CD4-positive, alpha-beta memory T cell (primary cell): ENCODE results near the gene GULP1. TPM values are rescaled to one million over a fixed set of nuclear protein-coding genes. Genes with fewer than 3 reads are reported as not detected.
A peak's percentile ranks its signal among the peaks of the same experiment; 100 is the strongest.
"Not testable (repeated sequence)": the region's sequence is repeated elsewhere in the genome, so short reads cannot be mapped to it uniquely, and the experiment has no call there.

ENCODE experiments used
- CTCF ChIA-PET: fragments of 350-600 bp; sonication (Branson Sonifier 250); formaldehyde crosslinking; loops from one replicate; lab custom pipeline; 2021; ENCODE audit warnings: inconsistent platforms; ENCODE audit not compliant: partially characterized antibody; lab: Charles Lee
- POLR2A ChIA-PET: fragments of 350-600 bp; sonication (Branson Sonifier 250); formaldehyde crosslinking; loops from one replicate; lab custom pipeline; 2021; ENCODE audit not compliant: partially characterized antibody; lab: Charles Lee
- DNase-seq, 5 donors: peaks; one replicate each; pipeline versions ENCODE4 v3.0.0 to v3.0.0-alpha.2; 2020 to 2022; ENCODE audit warnings: mixed read lengths in 1 of 5
- H3K27ac ChIP-seq: one replicate; pipeline ENCODE4 v1.7.0; 2013; ENCODE audit warnings: low read depth, low read length
- H3K27me3 ChIP-seq: 2 replicates; pipeline ENCODE4 v1.7.0; 2013; ENCODE audit warnings: mild to moderate bottlenecking, low read length, moderate library complexity; ENCODE audit not compliant: insufficient read depth
- H3K36me3 ChIP-seq: 2 replicates; pipeline ENCODE4 v1.7.0; 2013; ENCODE audit warnings: mild to moderate bottlenecking, low read length, moderate library complexity; ENCODE audit not compliant: insufficient read depth
- H3K4me1 ChIP-seq: 2 replicates; pipeline ENCODE4 v1.7.0; 2013; ENCODE audit warnings: mild to moderate bottlenecking, low read length, moderate library complexity; ENCODE audit not compliant: insufficient read depth
- H3K4me3 ChIP-seq, 2 donors: one replicate each; pipeline ENCODE4 v1.7.0; 2013; ENCODE audit warnings: low read length in 2 of 2, mild to moderate bottlenecking in 1 of 2
- H3K9me3 ChIP-seq, 2 donors: one replicate each; pipeline ENCODE4 v1.7.0; 2013; ENCODE audit warnings: low read length in 2 of 2, control low read depth in 1 of 2; ENCODE audit not compliant: control insufficient read depth in 1 of 2
- H3K27ac Mint-ChIP-seq, 7 donors: one replicate each; pipeline ENCODE4 v1.8.0; 2020 to 2021; ENCODE audit warnings: mixed read lengths in 7 of 7, mild to moderate bottlenecking in 6 of 7, inconsistent platforms in 3 of 7, moderate library complexity in 3 of 7
- H3K27me3 Mint-ChIP-seq, 2 donors: one replicate each; pipeline ENCODE4 v1.8.0; 2020 to 2021; ENCODE audit warnings: mixed read lengths in 2 of 2
- H3K36me3 Mint-ChIP-seq, 2 donors: one replicate each; pipeline ENCODE4 v1.8.0; 2020 to 2021; ENCODE audit warnings: mixed read lengths in 2 of 2, inconsistent platforms in 1 of 2, mild to moderate bottlenecking in 1 of 2
- H3K4me1 Mint-ChIP-seq, 4 donors: one replicate each; pipeline ENCODE4 v1.8.0; 2020 to 2021; ENCODE audit warnings: mixed read lengths in 4 of 4, mild to moderate bottlenecking in 1 of 4
- H3K4me3 Mint-ChIP-seq, 8 donors: one replicate each; pipeline ENCODE4 v1.8.0; 2020 to 2021; ENCODE audit warnings: mixed read lengths in 8 of 8, mild to moderate bottlenecking in 7 of 8, moderate library complexity in 6 of 8, inconsistent platforms in 3 of 8
- H3K9me3 Mint-ChIP-seq, 8 donors: one replicate each; pipeline ENCODE4 v1.8.0; 2020 to 2021; ENCODE audit warnings: mixed read lengths in 8 of 8, mild to moderate bottlenecking in 5 of 8, inconsistent platforms in 3 of 8, moderate library complexity in 1 of 8
- intact Hi-C: fragments of 100-400 bp; cut with micrococcal nuclease; formaldehyde crosslinking; loops from one replicate; pipeline ENCODE4 v1.15.1; 2023
- polyA plus RNA-seq, 2 donors: library from polyadenylated mRNA; unstranded; fragments of 300-500 nt; fragmentation: Illumina TruSeq; gene quantifications; one replicate each; pipeline ENCODE4 v1.2.3, GENCODE V29; 2021
- total RNA-seq, 2 experiments: library from RNA; stranded (reverse); gene quantifications; one replicate each; pipeline ENCODE4 v1.2.3, GENCODE V29; 2021

GULP1 gene
- total and polyA plus RNA-seq, 4 experiments from 2014 or later: not detected

DNA sequence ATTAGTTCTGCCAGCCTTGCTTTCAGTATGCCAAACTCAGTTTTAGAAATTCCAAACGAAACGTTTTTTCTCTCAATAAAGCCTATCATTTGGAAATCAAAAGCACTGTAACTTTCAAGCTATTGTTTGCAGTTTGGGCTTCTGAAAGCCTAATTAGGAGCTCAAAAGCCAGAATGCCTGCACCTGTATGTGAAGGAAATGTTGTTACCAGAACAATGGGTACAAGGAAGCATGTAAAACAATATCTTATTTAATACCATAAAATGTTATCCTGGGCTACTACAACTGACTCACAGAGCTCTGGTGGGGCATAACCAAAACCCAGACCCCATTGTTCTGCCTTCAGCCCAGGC lies 12.6 kb upstream of the GULP1 start:
- DNase-seq: no peak
- no peaks in the 10 kb centered on the region for H3K27me3 ChIP-seq
- H3K9me3 ChIP-seq: no peaks in the 10 kb centered on the region
- Mint-ChIP-seq H3K36me3 (no peaks in the 10 kb centered on the region), H3K4me3 (no peak overlapping the region), H3K27me3 (no peaks in the 10 kb centered on the region), H3K9me3 (peaks cover 0 to 7% (median 0%) of the 10 kb centered on the region in 8 donors), H3K4me1 (no peaks in the 10 kb centered on the region), H3K27ac (no peak overlapping the region)
- no peak overlapping the region for H3K4me3 ChIP-seq
- CTCF ChIA-PET: no interaction called here
- intact Hi-C loops: no loop called here
- H3K36me3 ChIP-seq: no peaks in the 10 kb centered on the region
- H3K4me1 ChIP-seq: no peaks in the 10 kb centered on the region
- no peak overlapping the region for H3K27ac ChIP-seq
- POLR2A ChIA-PET: no interaction called here

- Histone ChIP-seq H3K27me3 (no peaks in the 10 kb centered on the region), H3K36me3 (no peaks in the 10 kb centered on the region), H3K9me3 (no peaks in the 10 kb centered on the region), H3K27ac (no peak overlapping the region), H3K4me1 (no peaks in the 10 kb centered on the region), H3K4me3 (no peak overlapping the region)
- no peak for DNase-seq
- H3K9me3 Mint-ChIP-seq: peaks cover 0 to 7% (median 0%) of the 10 kb centered on the region in 8 donors
- H3K4me1 Mint-ChIP-seq: no peaks in the 10 kb centered on the region
- no peaks in the 10 kb centered on the region for H3K36me3 Mint-ChIP-seq
- intact Hi-C loops: no loop called here
- no peaks in the 10 kb centered on the region for H3K27me3 Mint-ChIP-seq
- ChIA-PET POLR2A (no interaction called here), CTCF (no interaction called here)
- no peak overlapping the region for H3K27ac Mint-ChIP-seq
- no peak overlapping the region for H3K4me3 Mint-ChIP-seq
These were observed 10.9 kb upstream of the GULP1 start for GRCh38 chr2:188280811-188281222.

DNA sequence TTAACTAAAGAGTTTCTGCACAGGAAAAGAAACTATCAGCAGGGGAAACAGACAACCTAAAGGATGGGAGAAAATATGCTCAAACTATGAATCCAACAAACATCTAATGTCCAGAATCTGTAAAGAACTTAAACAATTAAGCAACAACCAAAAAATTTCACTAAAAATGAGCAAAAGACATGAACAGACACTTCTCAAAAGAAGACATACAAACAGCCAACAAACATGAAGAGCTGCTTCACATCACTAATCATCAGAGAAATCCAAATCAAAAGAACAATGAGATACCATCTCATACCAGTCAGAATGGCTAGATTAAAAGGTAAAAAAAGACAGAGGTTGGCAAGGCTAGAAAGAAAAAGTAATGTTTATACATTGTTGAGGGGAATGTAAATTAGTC lies 8.8 kb upstream of the GULP1 start:
- Mint-ChIP-seq H3K4me3 (no peak overlapping the region), H3K27ac (no peak overlapping the region), H3K27me3 (no peaks in the 10 kb centered on the region), H3K36me3 (no peaks in the 10 kb centered on the region), H3K4me1 (no peaks in the 10 kb centered on the region), H3K9me3 (peaks cover 0 to 7% (median 2%) of the 10 kb centered on the region in 8 donors)
- POLR2A ChIA-PET: no interaction called here
- Histone ChIP-seq H3K27me3 (no peaks in the 10 kb centered on the region), H3K36me3 (no peaks in the 10 kb centered on the region), H3K4me3 (no peak overlapping the region), H3K27ac (no peak overlapping the region), H3K9me3 (no peaks in the 10 kb centered on the region), H3K4me1 (no peaks in the 10 kb centered on the region)
- DNase-seq: no peak
- CTCF ChIA-PET: no interaction called here
- intact Hi-C loops: no loop called here

DNA sequence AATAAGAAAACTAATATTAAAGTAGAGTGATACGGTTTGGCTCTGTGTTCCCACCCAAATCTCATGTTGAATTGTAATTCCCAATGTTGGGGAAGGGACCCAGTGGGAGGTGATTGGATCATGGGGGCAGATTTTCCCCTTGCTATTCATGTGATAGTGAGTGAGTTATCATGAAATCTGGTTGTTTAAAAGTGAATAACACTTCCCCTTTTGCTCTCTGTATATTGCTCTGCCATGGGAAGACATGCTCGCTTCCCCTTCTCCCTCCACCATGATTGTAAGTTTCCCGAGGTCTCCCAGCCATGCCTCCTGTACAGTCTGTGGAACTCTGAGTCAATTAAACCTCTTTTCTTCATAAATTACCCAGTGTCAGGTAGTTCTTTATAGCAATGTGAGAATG lies 7.4 kb upstream of the GULP1 start:
- CTCF ChIA-PET, H3K27me3 ChIP-seq, H3K27ac Mint-ChIP-seq, H3K27me3 Mint-ChIP-seq, H3K4me1 Mint-ChIP-seq, intact Hi-C loops, POLR2A ChIA-PET, H3K36me3 Mint-ChIP-seq, H3K4me3 Mint-ChIP-seq, H3K9me3 ChIP-seq, H3K4me1 ChIP-seq, H3K9me3 Mint-ChIP-seq, H3K36me3 ChIP-seq, DNase-seq, H3K4me3 ChIP-seq, H3K27ac ChIP-seq: not testable (repeated sequence)

DNA sequence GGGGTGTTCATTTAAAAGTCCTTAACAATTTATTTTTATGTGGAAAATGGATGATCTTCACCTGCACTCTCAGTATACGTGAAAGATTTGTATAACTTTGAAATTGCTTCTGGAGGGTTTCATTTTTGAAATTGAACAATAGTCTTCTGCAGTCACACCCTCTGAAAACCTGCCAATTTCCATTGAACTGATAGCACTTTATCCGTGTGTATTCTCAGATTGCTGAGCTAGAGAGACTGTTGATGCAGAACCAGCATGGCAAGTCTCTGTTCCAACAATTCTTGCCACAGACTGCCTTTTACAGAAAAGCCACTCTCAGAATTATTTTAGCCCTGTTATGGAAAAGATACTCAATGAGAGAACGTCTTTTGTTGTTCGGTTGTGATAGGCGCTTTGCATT lies 6.6 kb upstream of the GULP1 start:
- intact Hi-C loops: no loop called here
- H3K36me3 ChIP-seq: no peaks in the 10 kb centered on the region
- H3K27me3 ChIP-seq: no peaks in the 10 kb centered on the region
- peaks cover 0 to 7% (median 3%) of the 10 kb centered on the region in 8 donors for H3K9me3 Mint-ChIP-seq
- no peak overlapping the region for H3K27ac ChIP-seq
- H3K4me3 Mint-ChIP-seq: no peak overlapping the region
- DNase-seq: no peak
- ChIA-PET CTCF (no interaction called here), POLR2A (no interaction called here)
- H3K4me3 ChIP-seq: no peak overlapping the region
- no peaks in the 10 kb centered on the region for H3K4me1 Mint-ChIP-seq
- H3K27me3 Mint-ChIP-seq: no peaks in the 10 kb centered on the region
- no peaks in the 10 kb centered on the region for H3K4me1 ChIP-seq
- H3K36me3 Mint-ChIP-seq: no peaks in the 10 kb centered on the region
- no peaks in the 10 kb centered on the region for H3K9me3 ChIP-seq
- H3K27ac Mint-ChIP-seq: no peak overlapping the region

DNA sequence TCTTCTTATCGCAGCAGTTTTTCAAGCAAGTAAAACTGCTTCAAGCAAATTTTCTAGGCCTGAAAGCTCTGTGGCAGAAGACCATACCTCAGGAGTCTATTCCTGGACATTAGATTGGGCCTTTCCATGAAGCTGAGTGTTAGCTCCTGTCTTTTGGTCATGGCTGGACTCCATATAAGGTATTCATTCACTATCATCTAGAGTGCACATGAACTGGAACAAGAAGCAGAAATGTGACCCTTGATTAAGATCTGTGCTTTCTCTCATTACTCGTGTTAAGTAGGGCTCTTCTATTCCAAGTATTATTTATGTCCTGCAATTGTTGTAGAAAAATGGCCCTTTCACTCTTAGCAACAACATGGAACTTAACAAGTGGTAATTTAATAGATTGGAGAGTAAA lies 5.9 kb upstream of the GULP1 start:
- no peak overlapping the region for H3K27ac Mint-ChIP-seq
- Histone ChIP-seq H3K27ac (no peak overlapping the region), H3K27me3 (peaks cover 4% of the 10 kb centered on the region), H3K4me3 (no peak overlapping the region), H3K36me3 (no peaks in the 10 kb centered on the region), H3K9me3 (no peaks in the 10 kb centered on the region), H3K4me1 (no peaks in the 10 kb centered on the region)
- no peaks in the 10 kb centered on the region for H3K36me3 Mint-ChIP-seq
- CTCF ChIA-PET: no interaction called here
- intact Hi-C loops: no loop called here
- peaks cover 2 to 3% of the 10 kb centered on the region in 2 donors for H3K27me3 Mint-ChIP-seq
- POLR2A ChIA-PET: no interaction called here
- no peak overlapping the region for H3K4me3 Mint-ChIP-seq
- peaks cover 0 to 7% (median 3%) of the 10 kb centered on the region in 8 donors for H3K9me3 Mint-ChIP-seq
- no peak for DNase-seq
- H3K4me1 Mint-ChIP-seq: no peaks in the 10 kb centered on the region

DNA sequence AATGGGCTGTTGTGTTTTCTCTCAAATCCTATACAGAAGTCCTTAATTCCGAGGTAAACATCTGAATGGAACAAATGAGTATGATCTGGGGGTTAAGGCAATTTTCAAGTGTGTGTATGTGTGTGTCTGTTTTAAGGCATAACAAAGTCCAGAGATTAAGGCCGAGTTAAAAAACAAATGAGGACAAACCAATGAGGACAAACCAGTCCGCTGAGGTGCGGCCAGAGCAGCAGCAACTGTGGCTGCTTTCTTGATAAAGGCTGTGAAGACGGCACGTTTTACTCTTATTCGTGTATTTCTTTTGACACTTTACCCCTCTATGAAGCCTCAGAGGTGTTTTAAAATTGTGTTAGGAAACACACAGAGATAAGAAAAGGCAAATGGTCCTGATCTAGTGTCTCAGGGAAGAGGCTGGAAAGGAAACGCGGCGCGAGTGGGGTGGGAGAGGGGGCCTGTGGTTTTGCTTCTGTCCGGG lies 495 bp upstream of the GULP1 start:
- Histone ChIP-seq H3K36me3 (no peaks in the 10 kb centered on the region), H3K9me3 (no peaks in the 10 kb centered on the region), H3K4me1 (no peaks in the 10 kb centered on the region), H3K4me3 (no peak overlapping the region), H3K27ac (no peak overlapping the region), H3K27me3 (peaks cover 4% of the 10 kb centered on the region)
- H3K4me3 Mint-ChIP-seq: peak overlapping the region in 5 of 8 donors; percentile 1 to 75 (median 47)
- no peaks in the 10 kb centered on the region for H3K36me3 Mint-ChIP-seq
- intact Hi-C loops: no loop called here
- POLR2A ChIA-PET: no interaction called here
- peaks cover 0 to 6% (median under 1%) of the 10 kb centered on the region in 8 donors for H3K9me3 Mint-ChIP-seq
- no peak overlapping the region for H3K27ac Mint-ChIP-seq
- CTCF ChIA-PET: no interaction called here
- no peak for DNase-seq
- peaks cover 0 to 10% (median 4%) of the 10 kb centered on the region in 4 donors for H3K4me1 Mint-ChIP-seq
- H3K27me3 Mint-ChIP-seq: peaks cover 20% of the 10 kb centered on the region in 2 donors
